MCF 10A (cell line): Measurements from ENCODE around the gene BCL2. TPM values are rescaled to one million over a fixed set of nuclear protein-coding genes. Genes with fewer than 3 reads are reported as not detected.

Source experiments
- BruUV-seq: library from RNA; stranded (reverse); fragments of 400-500 nt; replicated peaks from 2 replicates; lab custom pipeline; 2021; lab: Mats Ljungman, UMichigan
- CTCF ChIA-PET: fragments of 300-600 bp; sonication (Branson Sonifier 250); formaldehyde crosslinking; extraction: SDS; loops from one replicate; lab custom pipeline; 2021; ENCODE audit warnings: antibody characterized with exemption, inconsistent platforms; lab: Yijun Ruan, JAX
- POLR2A ChIA-PET: fragments of 300-600, 350-650 bp; sonication (Branson Sonifier 250); formaldehyde crosslinking; extraction: SDS; loops from one replicate; lab custom pipeline; 2020; ENCODE audit warnings: antibody characterized with exemption, inconsistent platforms; lab: Yijun Ruan, JAX
- DNase-seq: peaks from one replicate; pipeline ENCODE4 v3.0.0-alpha.2; 2018; ENCODE audit not compliant: unreplicated experiment
- H3K27ac Mint-ChIP-seq: one replicate; pipeline ENCODE4 v1.8.0; 2022; ENCODE audit warnings: mild to moderate bottlenecking, low read depth, mixed read lengths; ENCODE audit not compliant: unreplicated experiment
- H3K27me3 Mint-ChIP-seq: one replicate; pipeline ENCODE4 v1.8.0; 2022; ENCODE audit warnings: mixed read lengths; ENCODE audit not compliant: insufficient read depth, unreplicated experiment
- H3K36me3 Mint-ChIP-seq: one replicate; pipeline ENCODE4 v1.8.0; 2022; ENCODE audit warnings: mild to moderate bottlenecking, moderate library complexity, mixed read lengths; ENCODE audit not compliant: insufficient read depth, unreplicated experiment
- H3K4me1 Mint-ChIP-seq: one replicate; pipeline ENCODE4 v1.8.0; 2022; ENCODE audit warnings: mixed read lengths; ENCODE audit not compliant: insufficient read depth, unreplicated experiment
- H3K4me3 Mint-ChIP-seq: one replicate; pipeline ENCODE4 v1.8.0; 2022; ENCODE audit warnings: mild to moderate bottlenecking, moderate library complexity, mixed read lengths; ENCODE audit not compliant: unreplicated experiment
- H3K9me3 Mint-ChIP-seq: one replicate; pipeline ENCODE4 v1.8.0; 2022; ENCODE audit warnings: mixed read lengths; ENCODE audit not compliant: unreplicated experiment
- intact Hi-C: fragments of 100-400 bp; cut with micrococcal nuclease; formaldehyde crosslinking; loops from 2 replicates; pipeline ENCODE4 v1.14.1; 2022
- total RNA-seq: library from RNA; stranded (reverse); gene quantifications from 2 replicates; pipeline ENCODE4 v1.2.3, GENCODE V29; 2022
- TF ChIP-seq, protein P1 (sequence below): fragments of 200-600 bp; IDR thresholded peaks from one replicate; pipeline ENCODE4 v1.8.0; 2022; ENCODE audit warnings: antibody characterized with exemption, mild to moderate bottlenecking; ENCODE audit not compliant: unreplicated experiment

BCL2 gene
- total RNA-seq, 1 experiment from 2014 or later: 3.0 TPM

GRCh38 chr18:63317556-63317946 lies 2.0 kb downstream of the BCL2 start:
- DNase-seq: no peak
- POLR2A ChIA-PET: interaction anchor here (1.0 to 1.2 kb wide), 2 partner anchors 19 to 49 kb away, joined by 4 to 6 read pairs; no protein-coding TSS in a partner anchor
- H3K9me3 Mint-ChIP-seq: no peaks in the 10 kb centered on the region
- intact Hi-C loops: no loop called here
- TF ChIP-seq, protein P1, sequence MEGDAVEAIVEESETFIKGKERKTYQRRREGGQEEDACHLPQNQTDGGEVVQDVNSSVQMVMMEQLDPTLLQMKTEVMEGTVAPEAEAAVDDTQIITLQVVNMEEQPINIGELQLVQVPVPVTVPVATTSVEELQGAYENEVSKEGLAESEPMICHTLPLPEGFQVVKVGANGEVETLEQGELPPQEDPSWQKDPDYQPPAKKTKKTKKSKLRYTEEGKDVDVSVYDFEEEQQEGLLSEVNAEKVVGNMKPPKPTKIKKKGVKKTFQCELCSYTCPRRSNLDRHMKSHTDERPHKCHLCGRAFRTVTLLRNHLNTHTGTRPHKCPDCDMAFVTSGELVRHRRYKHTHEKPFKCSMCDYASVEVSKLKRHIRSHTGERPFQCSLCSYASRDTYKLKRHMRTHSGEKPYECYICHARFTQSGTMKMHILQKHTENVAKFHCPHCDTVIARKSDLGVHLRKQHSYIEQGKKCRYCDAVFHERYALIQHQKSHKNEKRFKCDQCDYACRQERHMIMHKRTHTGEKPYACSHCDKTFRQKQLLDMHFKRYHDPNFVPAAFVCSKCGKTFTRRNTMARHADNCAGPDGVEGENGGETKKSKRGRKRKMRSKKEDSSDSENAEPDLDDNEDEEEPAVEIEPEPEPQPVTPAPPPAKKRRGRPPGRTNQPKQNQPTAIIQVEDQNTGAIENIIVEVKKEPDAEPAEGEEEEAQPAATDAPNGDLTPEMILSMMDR: no peak
- CTCF ChIA-PET: interaction anchor here (0.7 to 3.3 kb wide), 6 partner anchors 11 to 305 kb away, joined by 3 to 26 read pairs (median 4); no protein-coding TSS in a partner anchor
- peaks cover 16% of the 10 kb centered on the region for H3K4me1 Mint-ChIP-seq
- no TSS peak for BruUV-seq
- peaks cover 5% of the 10 kb centered on the region for H3K36me3 Mint-ChIP-seq
- peak overlapping the region; percentile 96 for H3K4me3 Mint-ChIP-seq
- H3K27ac Mint-ChIP-seq: no peak overlapping the region
- H3K27me3 Mint-ChIP-seq: no peaks in the 10 kb centered on the region

- Mint-ChIP-seq H3K9me3 (no peaks in the 10 kb centered on the region), H3K4me1 (peaks cover 16% of the 10 kb centered on the region), H3K27ac (no peak overlapping the region), H3K27me3 (no peaks in the 10 kb centered on the region), H3K36me3 (peaks cover 5% of the 10 kb centered on the region), H3K4me3 (no peak overlapping the region)
- BruUV-seq: no TSS peak
- TF ChIP-seq, protein P1: no peak
- POLR2A ChIA-PET: interaction anchor here (1.2 kb wide), 1 partner anchor 49 kb away, joined by 6 read pairs; no protein-coding TSS in a partner anchor
- CTCF ChIA-PET: interaction anchor here (0.6 to 3.3 kb wide), 6 partner anchors 10 to 304 kb away, joined by 3 to 26 read pairs (median 3); no protein-coding TSS in a partner anchor
- no peak for DNase-seq
- intact Hi-C loops: no loop called here
Observed at GRCh38 chr18:63316612-63317555, 2.7 kb downstream of the BCL2 start.

DNA sequence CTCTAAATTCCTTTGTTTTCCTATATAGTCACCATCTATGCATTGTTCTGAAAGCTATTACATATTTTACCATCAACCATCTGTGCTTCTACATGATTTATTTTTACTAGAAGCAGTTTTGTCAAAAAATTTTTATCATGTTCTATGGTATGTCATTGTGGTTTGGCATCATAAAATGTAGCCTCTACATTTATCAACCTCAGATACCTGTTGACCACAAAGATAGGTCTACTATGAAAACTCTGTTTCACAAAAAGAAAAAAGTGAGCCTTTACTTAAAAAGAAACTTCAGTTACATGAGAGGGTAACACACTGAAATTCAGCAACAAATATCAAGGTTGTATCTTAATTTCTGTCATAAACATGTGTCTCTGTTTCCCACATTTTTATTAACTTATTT lies 3.7 kb downstream of the BCL2 start:
- CTCF ChIA-PET: no interaction called here
- POLR2A ChIA-PET: no interaction called here
- no peaks in the 10 kb centered on the region for H3K27me3 Mint-ChIP-seq
- TF ChIP-seq, protein P1: no peak
- H3K27ac Mint-ChIP-seq: no peak overlapping the region
- H3K4me1 Mint-ChIP-seq: peaks cover 16% of the 10 kb centered on the region
- no peak for DNase-seq
- intact Hi-C loops: no loop called here
- no peaks in the 10 kb centered on the region for H3K9me3 Mint-ChIP-seq
- BruUV-seq: no TSS peak
- H3K4me3 Mint-ChIP-seq: no peak overlapping the region
- peaks cover 4% of the 10 kb centered on the region for H3K36me3 Mint-ChIP-seq

- CTCF ChIA-PET: interaction anchor here (1.0 to 1.5 kb wide), 2 partner anchors 31 to 299 kb away, joined by 3 to 8 read pairs; no protein-coding TSS in a partner anchor
- Mint-ChIP-seq H3K27me3 (no peaks in the 10 kb centered on the region), H3K36me3 (no peaks in the 10 kb centered on the region), H3K27ac (no peak overlapping the region), H3K9me3 (no peaks in the 10 kb centered on the region), H3K4me1 (peaks cover 16% of the 10 kb centered on the region), H3K4me3 (no peak overlapping the region)
- DNase-seq: no peak
- intact Hi-C loops: no loop called here
- no TSS peak for BruUV-seq
- POLR2A ChIA-PET: interaction anchor here (0.6 kb wide), 1 partner anchor 50 kb away, joined by 3 read pairs; no protein-coding TSS in a partner anchor
- TF ChIP-seq, protein P1: no peak
Observed at GRCh38 chr18:63315131-63315662, 4.4 kb downstream of the BCL2 start.
